ENCODE measurements around the gene FAH.
A peak's percentile ranks its signal among the peaks of the same experiment; 100 is the strongest.

Gene FAH

GRCh38 chr15:80186066-80186465 lies 33.3 kb downstream of the FAH start:
- no peak for DNase-seq (ENCODE audit: low read depth)
- TF ChIP-seq CTCF (conservative IDR thresholded peaks at IDR 0.05; ENCODE audit: control insufficient read depth, insufficient read depth, low read depth, low read length), result no peak
- no peak overlapping the region for H3K4me3 ChIP-seq (ENCODE audit: control insufficient read depth, low read depth, low read length)

- H3K4me3 ChIP-seq (ENCODE audit: control insufficient read depth, low read depth, low read length), result no peak overlapping the region
- TF ChIP-seq CTCF (conservative IDR thresholded peaks at IDR 0.05; ENCODE audit: control insufficient read depth, insufficient read depth, low read depth, low read length), result no peak
- DNase-seq (ENCODE audit: low read depth), result no peak
These were observed 33.8 kb downstream of the FAH start for GRCh38 chr15:80186597-80186996.

GRCh38 chr15:80188251-80188650 lies 35.5 kb downstream of the FAH start:
- no peak for TF ChIP-seq CTCF (conservative IDR thresholded peaks at IDR 0.05; ENCODE audit: control insufficient read depth, insufficient read depth, low read depth, low read length)
- no peak overlapping the region for H3K4me3 ChIP-seq (ENCODE audit: control insufficient read depth, low read depth, low read length)
- peak; percentile 21 for DNase-seq (ENCODE audit: low read depth)

GRCh38 chr15:80191198-80191597 lies 38.4 kb downstream of the FAH start:
- H3K4me3 ChIP-seq (ENCODE audit: control insufficient read depth, low read depth, low read length), result no peak overlapping the region

GRCh38 chr15:80191897-80192595 lies 39.2 kb downstream of the FAH start:
- TF ChIP-seq CTCF (conservative IDR thresholded peaks at IDR 0.05; ENCODE audit: control insufficient read depth, insufficient read depth, low read depth, low read length), result no peak
- no peak for DNase-seq (ENCODE audit: low read depth)
- H3K4me3 ChIP-seq (ENCODE audit: control insufficient read depth, low read depth, low read length), result no peak overlapping the region

More at GRCh38 chr15:80191198-80191597, 38.4 kb downstream of the FAH start:
- no peak for DNase-seq (ENCODE audit: low read depth)
- TF ChIP-seq CTCF (conservative IDR thresholded peaks at IDR 0.05; ENCODE audit: control insufficient read depth, insufficient read depth, low read depth, low read length), result no peak

GRCh38 chr15:80194186-80194585 lies 41.4 kb downstream of the FAH start:
- no peak for DNase-seq (ENCODE audit: low read depth)
- TF ChIP-seq CTCF (conservative IDR thresholded peaks at IDR 0.05; ENCODE audit: control insufficient read depth, insufficient read depth, low read depth, low read length), result no peak
- H3K4me3 ChIP-seq (ENCODE audit: control insufficient read depth, low read depth, low read length), result no peak overlapping the region

Measured in fibroblast of mammary gland (primary cell).